Astrocyte (in vitro differentiated cells and primary cell): ENCODE measurements around the gene HOXB1.

ENCODE experiments used
- CTCF ChIP-seq: IDR thresholded peaks from 2 replicates; pipeline ENCODE4 v1.5.1; 2011; ENCODE audit warnings: low read depth, mild to moderate bottlenecking, inconsistent platforms, low read length, moderate library complexity; ENCODE audit not compliant: insufficient read depth
- EZH2 ChIP-seq: IDR thresholded peaks from 2 replicates; pipeline ENCODE4 v1.6.1; 2012; ENCODE audit warnings: mild to moderate bottlenecking, low read length, inconsistent platforms; ENCODE audit not compliant: insufficient read depth

- TF ChIP-seq CTCF = no peak
- no peak for TF ChIP-seq EZH2
Measured at GRCh38 chr17:48575066-48575582, 44.3 kb upstream of the HOXB1 start.
